Suprapubic skin (tissue), 3 donors: ENCODE data around the gene HOXB5.
A peak's percentile ranks its signal among the peaks of the same experiment; 100 is the strongest.

Experiments used
- CTCF ChIP-seq, 2 donors: fragments of 200-600 bp in 1 of 2; fragments of 450-650 bp in 1 of 2; sonication (generic) in 1 of 2; IDR thresholded peaks; one replicate each; pipeline ENCODE4 v1.5.1; 2016 to 2019; ENCODE audit warnings: antibody characterized with exemption in 2 of 2, mild to moderate bottlenecking in 1 of 2, moderate library complexity in 1 of 2
- POLR2AphosphoS5 ChIP-seq, 3 donors: sonication (generic); formaldehyde crosslinking; IDR thresholded peaks; one replicate each; pipeline ENCODE4 v1.6.1; 2017; ENCODE audit warnings: antibody characterized with exemption in 3 of 3

- TF ChIP-seq CTCF (IDR thresholded peaks at IDR 0.05) (no peak), POLR2AphosphoS5 (IDR thresholded peaks at IDR 0.05) (peak in 1 of 3 donors; percentile 14)
Measured at GRCh38 chr17:48552466-48553189, 41.0 kb downstream of the HOXB5 start.
